Measurements from ENCODE around the gene ULK2. TPM values are rescaled to one million over a fixed set of nuclear protein-coding genes. Genes with fewer than 3 reads are reported as not detected.

The ULK2 gene
- total RNA-seq, 1 experiment from 2014 or later, result 18.8 TPM

GRCh38 chr17:19747159-19747719 is 120.5 kb downstream of the ULK2 start:
- no peak for DNase-seq (ENCODE audit: low spot score)

- no peak for DNase-seq (ENCODE audit: low spot score)
Measured at GRCh38 chr17:19746517-19746916, 121.2 kb downstream of the ULK2 start.

GRCh38 chr17:19744922-19745757 is 122.6 kb downstream of the ULK2 start:
- DNase-seq (ENCODE audit: low spot score), result no peak

- no peak for DNase-seq (ENCODE audit: low spot score)
Measured at GRCh38 chr17:19744492-19744891, 123.2 kb downstream of the ULK2 start.

- no peak for DNase-seq (ENCODE audit: low spot score)
Measured at GRCh38 chr17:19743101-19744100, 124.3 kb downstream of the ULK2 start.

- DNase-seq (ENCODE audit: low spot score), result no peak
Measured at GRCh38 chr17:19742495-19742894, 125.2 kb downstream of the ULK2 start.

GRCh38 chr17:19741832-19742457 is 125.8 kb downstream of the ULK2 start:
- DNase-seq (ENCODE audit: low spot score), result no peak

- no peak for DNase-seq (ENCODE audit: low spot score)
Measured at GRCh38 chr17:19740933-19741332, 126.8 kb downstream of the ULK2 start.

- DNase-seq (ENCODE audit: low spot score), result no peak
Measured at GRCh38 chr17:19739241-19740201, 128.2 kb downstream of the ULK2 start.

GRCh38 chr17:19738757-19739156 is 129.0 kb downstream of the ULK2 start:
- DNase-seq (ENCODE audit: low spot score), result no peak

- DNase-seq (ENCODE audit: low spot score), result no peak
Measured at GRCh38 chr17:19738073-19738449, 129.7 kb downstream of the ULK2 start.

- no peak for DNase-seq (ENCODE audit: low spot score)
Measured at GRCh38 chr17:19737305-19738072, 130.2 kb downstream of the ULK2 start.

- no peak for DNase-seq (ENCODE audit: low spot score)
Measured at GRCh38 chr17:19736071-19736470, 131.7 kb downstream of the ULK2 start.

GRCh38 chr17:19733953-19734526 is 133.7 kb downstream of the ULK2 start:
- no peak for DNase-seq (ENCODE audit: low spot score)

GRCh38 chr17:19731626-19732025 is 136.1 kb downstream of the ULK2 start:
- DNase-seq (ENCODE audit: low spot score), result no peak

- no peak for DNase-seq (ENCODE audit: low spot score)
Measured at GRCh38 chr17:19730843-19731242, 136.9 kb downstream of the ULK2 start.

GRCh38 chr17:19729900-19730299 is 137.8 kb downstream of the ULK2 start:
- no peak for DNase-seq (ENCODE audit: low spot score)

GRCh38 chr17:19728084-19728495 is 139.6 kb downstream of the ULK2 start:
- no peak for DNase-seq (ENCODE audit: low spot score)

GRCh38 chr17:19727501-19728078 is 140.1 kb downstream of the ULK2 start:
- no peak for DNase-seq (ENCODE audit: low spot score)

Measured in A172 (cell line).